K562 (cell line): Measurements from ENCODE around the gene TXNRD2. TPM values are rescaled to one million over a fixed set of nuclear protein-coding genes. Genes with fewer than 3 reads are reported as not detected.
A peak's percentile ranks its signal among the peaks of the same experiment; 100 is the strongest.

Source experiments
- HDAC6 ChIP-seq: IDR thresholded peaks from 2 replicates; pipeline ENCODE4 v1.6.1; 2012; ENCODE audit warnings: low read depth, mild to moderate bottlenecking, control low read depth, inconsistent platforms, low read length, moderate library complexity
- HOXB6 ChIP-seq: fragments of 250-450 bp; sonication (Bioruptor Pico); IDR thresholded peaks from 2 replicates; pipeline ENCODE4 v1.5.1; 2022; ENCODE audit warnings: mild to moderate bottlenecking, borderline replicate concordance
- JUND ChIP-seq, 2 experiments: IDR thresholded peaks; 2 replicates in 1 of 2; 3 replicates in 1 of 2; pipeline ENCODE4 v1.6.1; 2011; ENCODE audit warnings: borderline replicate concordance in 2 of 2, low read depth in 2 of 2, low read length in 2 of 2, improper control_type of control experiment in 1 of 2, missing biosample characterization in 1 of 2, missing genetic modification characterization in 1 of 2, missing genetic modification reagents in 1 of 2
- KLF13 ChIP-seq: fragments of 450-650 bp; IDR thresholded peaks from 2 replicates; pipeline ENCODE4 v1.6.1; 2016; ENCODE audit warnings: missing genetic modification characterization, low read depth, mild to moderate bottlenecking, missing compliant biosample characterization, moderate library complexity, borderline replicate concordance
- MLX ChIP-seq, 2 experiments: fragments of 450-650 bp in 1 of 2; sonication (generic) in 1 of 2; formaldehyde crosslinking; conservative IDR thresholded peaks; 2 replicates each; pipeline versions ENCODE4 v1.4.0 to v1.8.1; 2020 to 2022; ENCODE audit warnings: mild to moderate bottlenecking in 1 of 2, missing genetic modification reagents in 1 of 2
- NRF1 ChIP-seq, 2 experiments: fragments of 450-650 bp; IDR thresholded peaks in 1 of 2; conservative IDR thresholded peaks in 1 of 2; 2 replicates each; pipeline ENCODE4 v1.6.1; 2014; ENCODE audit warnings: mild to moderate bottlenecking in 2 of 2
- SETDB1 ChIP-seq: IDR thresholded peaks from one replicate; pipeline ENCODE4 v1.6.1; 2012; ENCODE audit warnings: low read length, control low read depth, inconsistent platforms
- SMAD3 ChIP-seq: fragments of 450-650 bp; formaldehyde crosslinking; conservative IDR thresholded peaks from 2 replicates; pipeline ENCODE4 v1.4.0; 2020; ENCODE audit warnings: mild to moderate bottlenecking
- SMARCA5 ChIP-seq: fragments of 450-650 bp; IDR thresholded peaks from 2 replicates; pipeline ENCODE4 v1.6.1; 2016
- THRB ChIP-seq: fragments of 450-650 bp; formaldehyde crosslinking; conservative IDR thresholded peaks from 2 replicates; pipeline ENCODE4 v1.4.0; 2022; ENCODE audit warnings: mild to moderate bottlenecking, missing genetic modification characterization
- ZBTB17 ChIP-seq: fragments of 450-650 bp; formaldehyde crosslinking; IDR thresholded peaks from 2 replicates; pipeline ENCODE4 v1.4.0; 2020; ENCODE audit warnings: mild to moderate bottlenecking
- ZFP91 ChIP-seq: sonication (generic); formaldehyde crosslinking; IDR thresholded peaks from 2 replicates; pipeline ENCODE4 v1.8.0; 2022; ENCODE audit warnings: mild to moderate bottlenecking, missing genetic modification reagents
- ZNF311 ChIP-seq: fragments of 250-450 bp; sonication (Bioruptor Pico); IDR thresholded peaks from 2 replicates; pipeline ENCODE4 v1.4.0; 2020; ENCODE audit warnings: mild to moderate bottlenecking, moderate library complexity
- polyA plus RNA-seq, 8 experiments: library from polyadenylated mRNA; depleted of rRNA in 4 of 8; stranded (reverse) in 5 of 8; unstranded in 3 of 8; fragments of >200 nt; fragmentation: Nextera tagmentation in 2 of 8; fragmentation: Illumina TruSeq in 1 of 8; extraction: Ambion mirVana in 2 of 8; extraction: Trizol in 1 of 8; gene quantifications; 2 replicates each; pipeline versions ENCODE4 v1.2.1 to v1.2.3, GENCODE V29; 2011 to 2014; ENCODE audit warnings: inconsistent platforms in 1 of 8, missing spikeins in 1 of 8
- total RNA-seq, 7 experiments: library from RNA; depleted of rRNA in 6 of 7; stranded (reverse); fragments of >200 nt in 6 of 7; fragmentation: Illumina TruSeq in 2 of 7; extraction: Trizol in 2 of 7; gene quantifications; 2 replicates each; pipeline versions ENCODE4 v1.2.1 to v1.2.3, GENCODE V29; 2011 to 2021; ENCODE audit warnings: low replicate concordance in 1 of 7
- TF ChIP-seq, protein P1 (sequence below): fragments of 250-450 bp; sonication (Bioruptor Pico); IDR thresholded peaks from 2 replicates; pipeline ENCODE4 v1.4.0; 2020; ENCODE audit warnings: borderline replicate concordance
- TF ChIP-seq, protein P2 (sequence below): fragments of 200-800 bp; sonication (Bioruptor generic); IDR thresholded peaks from 2 replicates; pipeline ENCODE4 v1.6.1; 2017; ENCODE audit warnings: missing genetic modification characterization, missing compliant biosample characterization

The TXNRD2 gene
- total and polyA plus RNA-seq, 9 of the 15 experiments (the other 6 are each of a cell fraction or from before 2014, with no cell fraction given) = 3.3 to 80.2 (median 49.4) TPM

DNA sequence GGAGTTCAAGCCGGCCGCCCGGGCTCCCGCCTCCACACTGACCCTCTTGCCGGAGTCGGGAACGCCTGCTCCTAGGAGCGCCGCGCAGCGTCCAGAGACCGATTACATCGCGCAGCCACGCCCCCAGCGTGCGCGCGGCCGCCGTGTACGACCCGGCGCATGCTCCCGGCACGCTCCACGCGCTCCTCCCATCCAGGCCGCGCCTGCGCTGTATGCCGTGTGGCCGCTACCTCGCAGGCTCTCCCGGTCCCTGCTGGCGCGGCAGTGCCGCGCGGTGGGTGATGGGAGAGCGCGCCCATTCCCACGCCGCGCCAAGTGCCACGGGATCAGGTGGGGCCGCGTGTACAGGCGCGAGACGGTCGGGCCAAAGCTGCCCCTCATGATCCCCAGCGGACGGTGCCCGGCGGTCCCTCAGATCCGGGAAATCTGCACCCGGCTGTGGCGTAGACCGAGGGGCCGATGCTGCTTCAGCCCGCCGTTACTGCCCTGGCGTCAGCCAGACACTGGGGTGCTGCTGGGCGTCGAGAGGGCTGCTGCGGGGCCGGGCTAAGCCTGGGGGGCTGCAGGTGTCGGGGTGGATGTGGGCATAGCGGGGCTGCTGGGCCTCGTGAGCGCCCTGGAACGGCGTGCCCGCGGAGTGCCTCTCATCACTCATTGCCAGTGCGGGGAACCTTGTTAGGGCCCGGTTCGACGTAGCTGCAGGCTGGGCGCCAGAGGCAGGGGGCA lies 86.7 kb downstream of the TXNRD2 start, which contains the start of the genes GNB1L and RTL10 (continued):
- TF ChIP-seq THRB (CRISPR knock-in tag) = peak; percentile 33; the same call in 1 of the 2 replicates
- peak; percentile 100 for TF ChIP-seq SETDB1
- TF ChIP-seq, protein P1, sequence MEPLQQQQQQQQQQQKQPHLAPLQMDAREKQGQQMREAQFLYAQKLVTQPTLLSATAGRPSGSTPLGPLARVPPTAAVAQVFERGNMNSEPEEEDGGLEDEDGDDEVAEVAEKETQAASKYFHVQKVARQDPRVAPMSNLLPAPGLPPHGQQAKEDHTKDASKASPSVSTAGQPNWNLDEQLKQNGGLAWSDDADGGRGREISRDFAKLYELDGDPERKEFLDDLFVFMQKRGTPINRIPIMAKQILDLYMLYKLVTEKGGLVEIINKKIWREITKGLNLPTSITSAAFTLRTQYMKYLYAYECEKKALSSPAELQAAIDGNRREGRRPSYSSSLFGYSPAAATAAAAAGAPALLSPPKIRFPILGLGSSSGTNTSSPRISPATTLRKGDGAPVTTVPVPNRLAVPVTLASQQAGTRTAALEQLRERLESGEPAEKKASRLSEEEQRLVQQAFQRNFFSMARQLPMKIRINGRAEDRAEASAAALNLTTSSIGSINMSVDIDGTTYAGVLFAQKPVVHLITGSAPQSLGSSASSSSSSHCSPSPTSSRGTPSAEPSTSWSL = peak; percentile 90
- TF ChIP-seq KLF13 (tag) = peak; percentile 100
- peak; percentile 86 for TF ChIP-seq ZBTB17 (CRISPR knock-in tag)
- TF ChIP-seq ZNF311 (CRISPR knock-in tag) = peak; percentile 59; the same call in 1 of the 2 replicates
- TF ChIP-seq HDAC6 = peak; percentile 92; the same call in 1 of the 2 replicates
- TF ChIP-seq SMAD3 (CRISPR knock-in tag) = peak; percentile 87; the same call in 1 of the 2 replicates
- TF ChIP-seq HOXB6 (CRISPR knock-in tag) = peak; percentile 87; the same call in 1 of the 2 replicates
- peak; percentile 82 for TF ChIP-seq JUND (IDR thresholded peaks at IDR 0.05; ENCODE audit: borderline replicate concordance, low read depth, low read length)
- no peak for TF ChIP-seq JUND (tag; IDR thresholded peaks at IDR 0.05; ENCODE audit: borderline replicate concordance, low read depth, low read length)
- TF ChIP-seq, protein P2, sequence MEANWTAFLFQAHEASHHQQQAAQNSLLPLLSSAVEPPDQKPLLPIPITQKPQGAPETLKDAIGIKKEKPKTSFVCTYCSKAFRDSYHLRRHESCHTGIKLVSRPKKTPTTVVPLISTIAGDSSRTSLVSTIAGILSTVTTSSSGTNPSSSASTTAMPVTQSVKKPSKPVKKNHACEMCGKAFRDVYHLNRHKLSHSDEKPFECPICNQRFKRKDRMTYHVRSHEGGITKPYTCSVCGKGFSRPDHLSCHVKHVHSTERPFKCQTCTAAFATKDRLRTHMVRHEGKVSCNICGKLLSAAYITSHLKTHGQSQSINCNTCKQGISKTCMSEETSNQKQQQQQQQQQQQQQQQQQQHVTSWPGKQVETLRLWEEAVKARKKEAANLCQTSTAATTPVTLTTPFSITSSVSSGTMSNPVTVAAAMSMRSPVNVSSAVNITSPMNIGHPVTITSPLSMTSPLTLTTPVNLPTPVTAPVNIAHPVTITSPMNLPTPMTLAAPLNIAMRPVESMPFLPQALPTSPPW = no peak
- no peak for TF ChIP-seq ZFP91 (CRISPR knock-in tag)
- peak in 1 of 2 experiments; percentile 98; a peak in 3 of 4 replicates for TF ChIP-seq MLX (CRISPR knock-in tag; conservative IDR thresholded peaks at IDR 0.05)
- no peak for TF ChIP-seq NRF1 (conservative IDR thresholded peaks at IDR 0.05 in 1 of 2, IDR thresholded peaks at IDR 0.05 in 1 of 2)
- TF ChIP-seq SMARCA5 = no peak
